DMS79 (cell line): ENCODE measurements around the gene SPAG6.
A peak's percentile ranks its signal among the peaks of the same experiment; 100 is the strongest.
"Not testable (repeated sequence)": the region's sequence is repeated elsewhere in the genome, so short reads cannot be mapped to it uniquely, and the experiment has no call there.

Experiments used
- DNase-seq: peaks from one replicate; lab custom pipeline; 2025; lab: John Stamatoyannopoulos, UW

SPAG6 gene

DNA sequence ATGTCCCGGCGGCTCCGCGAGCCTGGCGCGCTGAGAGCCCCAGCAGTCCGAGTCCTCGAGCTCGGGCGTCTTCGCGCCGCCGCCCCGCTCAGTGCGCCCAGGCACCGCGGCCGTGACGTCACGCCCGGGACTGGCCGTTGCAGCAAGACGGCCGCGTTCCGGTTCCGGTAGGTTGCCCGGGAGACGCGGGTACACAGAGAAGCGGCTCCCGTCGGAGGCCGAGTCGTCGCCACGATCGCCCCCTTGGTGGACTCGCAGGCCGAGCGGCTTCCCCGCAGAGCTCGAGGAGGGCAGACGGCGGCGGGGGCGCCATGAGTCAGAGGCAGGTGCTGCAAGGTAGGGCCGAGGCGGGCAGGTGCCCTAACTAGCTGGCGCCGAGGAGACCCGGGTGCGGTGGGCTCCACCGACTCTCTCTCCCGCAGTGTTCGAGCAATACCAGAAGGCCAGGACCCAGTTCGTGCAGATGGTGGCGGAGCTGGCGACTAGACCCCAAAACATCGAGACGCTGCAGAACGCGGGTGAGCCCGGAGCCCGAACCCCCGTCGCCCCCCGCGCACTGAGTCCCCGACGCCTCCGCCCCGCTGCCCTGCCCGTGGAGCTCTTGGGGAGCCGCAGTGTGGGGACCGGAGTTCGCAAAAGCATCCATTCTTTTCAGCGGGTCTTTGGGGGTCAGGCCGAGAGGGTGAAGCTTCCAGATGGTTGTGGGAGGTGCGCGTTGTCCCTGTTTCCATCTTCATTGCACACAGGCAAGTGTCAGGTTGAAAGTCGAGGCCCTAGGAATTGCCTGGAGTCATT, at the start of gene SPAG6:
Gene SPAG6 (plus strand): TSS at position 196 of the 795 bp plus-strand sequence. CDS start 116 bp downstream, at position 312.
- DNase-seq, result no peak

DNA sequence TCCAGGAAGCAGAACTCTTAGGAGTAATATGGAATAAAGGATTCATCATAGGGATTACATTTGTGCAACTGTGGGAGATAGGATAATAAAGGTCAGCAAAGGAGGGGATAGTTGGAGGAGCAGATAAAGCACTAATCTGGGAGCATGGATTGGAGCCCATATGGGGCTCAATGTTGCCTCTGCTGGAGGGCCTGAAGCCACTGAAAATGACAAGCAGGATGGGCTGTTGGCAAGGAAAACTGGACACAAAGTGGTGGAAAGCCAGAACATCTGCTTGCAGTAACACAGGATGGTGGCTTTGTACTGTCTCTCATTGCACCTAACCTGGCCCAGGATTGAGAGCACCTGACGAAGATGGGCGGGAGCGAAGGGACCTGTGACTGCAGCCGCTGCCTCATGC, 44.1 kb upstream of the SPAG6 start:
- no peak for DNase-seq

DNA sequence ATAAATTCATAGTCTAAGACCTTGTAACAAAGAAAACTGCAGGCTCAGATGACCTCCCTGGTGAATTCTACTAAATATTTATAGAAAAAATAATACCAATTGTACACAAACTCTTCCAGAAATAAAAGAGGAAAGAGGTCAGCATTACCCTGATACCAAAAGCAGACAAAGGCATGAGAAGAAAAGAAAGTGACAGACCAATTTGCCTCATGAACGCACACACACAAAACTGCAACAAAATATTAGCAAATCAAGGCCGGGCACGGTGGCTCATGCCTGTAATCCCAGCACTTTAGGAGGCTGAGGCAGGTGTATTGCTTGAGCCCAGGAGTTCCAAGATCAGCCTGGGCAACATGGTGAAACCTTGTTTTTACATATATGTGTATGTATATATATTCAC, 41.8 kb upstream of the SPAG6 start:
- DNase-seq, result no peak

DNA sequence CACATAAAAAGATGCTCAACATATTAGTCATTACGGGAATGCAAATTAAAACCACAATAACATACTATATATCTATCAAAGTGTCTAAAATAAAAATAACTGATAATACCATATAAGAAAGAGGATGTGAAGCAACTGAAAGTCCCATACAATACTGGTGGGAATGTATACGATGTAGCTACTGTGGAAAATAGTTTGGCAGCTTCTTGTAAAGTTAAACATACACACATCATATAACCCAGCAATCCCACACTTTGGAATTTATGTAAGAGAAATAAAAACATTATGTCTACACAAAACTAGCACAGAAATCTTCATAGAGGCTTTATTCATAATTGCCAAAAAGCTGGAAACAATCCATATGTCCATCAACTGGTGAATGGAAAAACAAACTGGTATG, 39.6 kb upstream of the SPAG6 start:
- no peak for DNase-seq

DNA sequence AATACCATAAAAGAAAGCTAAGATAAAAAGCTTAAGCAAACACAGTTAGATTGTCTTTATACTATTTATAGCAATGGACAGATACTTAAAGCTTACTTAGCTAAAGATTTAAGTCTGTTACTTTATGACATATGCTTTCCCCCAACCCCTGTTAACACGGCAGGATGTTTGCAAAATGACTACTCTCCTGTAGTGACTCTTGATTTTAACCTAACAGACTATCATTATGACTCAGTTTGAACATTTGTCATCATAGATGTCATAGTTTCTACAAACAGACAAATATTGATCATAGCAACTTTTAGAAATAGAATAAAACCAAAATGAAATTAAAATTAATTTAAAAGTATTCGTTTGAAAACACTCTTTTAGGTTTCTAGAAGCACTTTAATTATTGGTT, 36.9 kb upstream of the SPAG6 start:
- no peak for DNase-seq

DNA sequence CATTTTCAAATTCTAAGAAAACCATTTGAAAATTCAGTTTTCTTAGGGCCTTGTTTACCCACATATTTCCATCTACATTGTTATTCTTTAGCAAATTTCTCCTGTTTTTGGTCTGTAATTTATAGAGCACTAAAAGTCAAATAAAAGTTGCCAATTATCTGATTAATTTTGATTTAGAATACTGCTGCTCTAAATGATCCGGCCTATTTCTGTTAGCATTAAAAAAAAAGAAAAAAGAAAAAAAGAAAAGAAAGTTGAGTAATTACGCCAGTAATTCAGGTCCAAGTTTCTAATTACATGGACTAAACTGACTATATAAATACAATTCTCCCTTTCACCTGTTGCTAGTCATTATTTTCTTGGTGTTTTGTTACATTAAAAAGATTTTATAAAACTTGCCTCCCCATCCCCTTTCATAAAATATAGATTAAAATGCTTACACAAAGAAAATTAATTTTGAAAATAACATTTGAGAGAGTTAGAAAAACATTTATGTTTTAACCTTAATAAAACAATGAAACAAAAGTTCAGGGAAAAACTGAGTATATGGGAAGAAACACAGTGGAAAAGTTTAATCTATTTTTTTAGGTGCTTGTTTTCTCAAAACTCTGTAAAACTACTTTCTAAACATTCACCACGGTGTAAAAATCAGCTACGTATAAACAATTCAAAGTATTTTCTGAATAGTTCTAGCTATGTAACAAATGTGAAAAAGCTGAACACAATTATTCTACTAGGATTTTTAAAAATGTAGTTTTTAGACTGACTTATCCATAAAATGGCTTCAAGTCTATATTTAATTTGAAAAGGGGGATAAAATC, 35.9 kb upstream of the SPAG6 start:
- no peak for DNase-seq

DNA sequence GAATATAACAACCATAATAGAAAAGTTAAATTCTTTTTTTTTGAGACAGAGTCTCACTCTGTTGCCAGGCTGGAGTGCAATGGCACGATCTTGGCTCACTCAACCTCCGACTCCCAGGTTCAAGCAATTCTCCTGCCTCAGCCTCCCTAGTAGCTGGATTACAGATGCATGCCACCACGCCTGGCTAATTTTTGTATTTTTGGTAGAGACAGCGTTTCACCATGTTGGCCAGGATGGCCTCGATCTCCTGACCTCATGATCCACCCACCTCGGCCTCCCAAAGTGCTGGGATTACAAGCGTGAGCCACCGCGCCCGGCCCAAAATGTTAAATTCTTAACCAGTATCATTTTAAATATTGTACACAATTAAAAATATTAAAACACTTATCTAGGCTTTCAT, 35.3 kb upstream of the SPAG6 start:
- DNase-seq, result not testable (repeated sequence)

DNA sequence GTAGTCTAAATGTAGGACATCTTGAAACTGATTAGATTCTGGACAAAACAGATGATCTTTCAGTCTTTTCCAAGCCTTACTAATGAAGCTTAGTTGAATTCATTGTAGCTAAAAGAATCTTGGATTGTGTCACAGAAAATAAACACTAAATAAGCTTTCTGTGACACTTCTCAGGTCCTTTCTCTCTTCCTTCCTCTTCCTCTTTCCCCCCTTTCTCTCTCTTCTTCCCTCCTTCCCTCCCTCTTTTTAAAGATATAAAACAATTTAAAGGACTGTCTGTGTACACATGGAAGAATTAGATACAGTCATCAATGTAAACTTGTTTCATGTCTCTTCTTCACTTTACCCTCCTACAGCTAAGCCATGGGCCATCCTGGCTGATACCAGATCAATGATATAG, 34.4 kb upstream of the SPAG6 start:
- no peak for DNase-seq

DNA sequence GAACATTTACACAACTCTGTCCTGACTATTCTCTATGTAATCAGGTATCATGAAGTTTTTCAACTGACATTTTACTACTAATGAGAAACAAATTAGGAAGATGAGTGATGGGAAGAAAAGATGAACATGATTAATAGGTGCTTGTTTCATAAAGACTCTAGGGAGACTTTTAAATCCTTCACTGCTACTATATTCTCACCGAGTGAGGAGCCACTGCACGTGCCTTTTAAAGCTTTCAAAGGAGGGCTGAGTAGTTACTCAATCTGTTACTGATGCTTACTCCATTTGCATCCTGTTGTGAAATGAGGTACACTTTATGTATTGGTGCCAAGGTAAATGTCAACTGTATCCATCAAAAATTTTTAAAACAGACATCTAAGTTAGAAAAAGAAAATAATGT, 30.4 kb upstream of the SPAG6 start:
- DNase-seq, result no peak

DNA sequence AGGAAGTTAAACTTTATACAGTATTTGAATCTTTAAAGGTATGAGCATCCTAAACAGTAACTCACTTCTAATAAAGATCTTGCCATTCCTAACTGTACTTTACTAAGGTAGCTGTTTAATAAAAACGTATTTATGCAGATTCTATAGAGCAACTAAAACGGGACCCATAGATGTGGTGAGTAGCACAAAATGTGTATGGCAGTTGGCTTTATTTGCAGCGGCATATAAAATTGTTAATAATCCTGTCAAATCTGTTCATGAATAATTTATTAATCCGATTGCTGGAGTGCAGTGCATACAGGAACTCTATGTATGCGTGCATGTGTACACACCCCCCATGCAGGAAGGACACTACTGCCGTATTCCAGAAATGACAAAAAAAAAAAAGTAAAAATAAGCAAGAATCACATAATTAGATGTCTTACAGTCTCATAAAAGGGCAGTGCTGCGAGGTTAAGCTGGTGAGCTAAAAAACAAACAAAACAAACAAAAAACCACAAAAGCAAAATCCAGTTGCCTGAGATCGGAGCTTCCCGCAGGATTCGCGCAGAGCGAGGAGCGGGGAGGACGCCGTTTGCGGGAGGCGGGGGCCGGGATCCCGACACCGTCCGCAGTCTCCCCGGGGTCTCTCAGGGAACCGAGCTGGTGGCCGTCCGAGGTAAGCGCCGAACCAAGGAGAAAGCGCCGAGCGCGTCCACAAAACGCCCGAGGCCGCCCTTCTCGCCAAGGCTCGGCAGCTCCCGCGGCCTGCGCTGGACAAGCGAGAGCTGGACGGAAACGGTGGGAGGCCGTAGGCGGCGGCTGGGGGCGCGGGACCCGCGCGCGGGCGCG, 29.6 kb upstream of the SPAG6 start:
- DNase-seq, result no peak

DNA sequence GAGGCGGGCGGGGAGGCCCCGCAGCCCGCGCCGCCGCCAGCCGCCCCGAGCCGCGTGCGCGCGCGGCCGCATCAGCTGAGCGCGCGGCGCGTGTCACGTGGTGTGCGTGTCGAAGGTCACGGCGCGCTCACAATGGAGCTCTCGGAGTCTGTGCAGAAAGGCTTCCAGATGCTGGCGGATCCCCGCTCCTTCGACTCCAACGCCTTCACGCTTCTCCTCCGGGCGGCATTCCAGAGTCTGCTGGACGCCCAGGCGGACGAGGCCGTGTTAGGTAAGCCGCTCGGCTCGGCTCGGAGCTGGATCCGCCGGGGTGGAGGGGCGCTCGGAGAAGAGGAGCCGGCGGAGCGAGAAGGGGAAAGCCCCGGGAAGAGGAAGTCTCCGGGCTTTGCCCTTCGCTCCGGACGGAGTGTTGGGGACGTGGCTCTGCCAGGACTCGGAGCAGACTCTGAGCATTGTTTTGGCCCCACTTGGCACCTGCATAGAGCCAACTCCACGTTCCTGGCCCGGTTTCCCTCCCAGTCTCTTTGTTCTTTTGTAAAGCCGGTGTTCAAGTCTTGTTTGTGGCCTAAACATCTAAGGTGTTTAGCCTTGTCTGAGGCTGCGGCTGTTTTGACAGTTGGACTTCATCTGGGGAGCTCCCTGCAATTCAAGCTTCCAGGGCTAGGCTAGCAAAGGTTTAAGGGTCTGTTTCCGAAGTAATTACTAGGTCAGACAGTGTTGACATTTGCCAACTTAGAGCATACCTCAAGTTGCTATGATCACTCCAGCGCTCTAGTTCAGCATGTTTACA, 28.8 kb upstream of the SPAG6 start, which contains the start of gene COMMD3:
Gene COMMD3 (plus strand): TSS at position 103 of the 790 bp plus-strand sequence. CDS start 30 bp downstream, at position 133.
- peak; percentile 28 for DNase-seq

DNA sequence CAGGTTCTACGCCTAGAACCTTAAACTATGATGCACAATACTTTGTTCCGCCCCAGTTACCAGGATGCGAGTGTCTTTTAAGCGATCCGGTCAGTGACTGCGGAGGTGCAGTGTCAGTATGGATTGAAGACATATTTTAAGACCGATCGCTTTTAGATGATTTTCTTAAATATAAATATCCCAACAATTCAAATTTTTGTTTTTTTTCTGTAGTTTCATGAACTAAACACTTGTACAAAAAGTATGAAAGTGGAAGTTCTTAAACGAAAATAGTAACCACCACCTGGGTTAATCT, 28.3 kb upstream of the SPAG6 start:
- no peak for DNase-seq

DNA sequence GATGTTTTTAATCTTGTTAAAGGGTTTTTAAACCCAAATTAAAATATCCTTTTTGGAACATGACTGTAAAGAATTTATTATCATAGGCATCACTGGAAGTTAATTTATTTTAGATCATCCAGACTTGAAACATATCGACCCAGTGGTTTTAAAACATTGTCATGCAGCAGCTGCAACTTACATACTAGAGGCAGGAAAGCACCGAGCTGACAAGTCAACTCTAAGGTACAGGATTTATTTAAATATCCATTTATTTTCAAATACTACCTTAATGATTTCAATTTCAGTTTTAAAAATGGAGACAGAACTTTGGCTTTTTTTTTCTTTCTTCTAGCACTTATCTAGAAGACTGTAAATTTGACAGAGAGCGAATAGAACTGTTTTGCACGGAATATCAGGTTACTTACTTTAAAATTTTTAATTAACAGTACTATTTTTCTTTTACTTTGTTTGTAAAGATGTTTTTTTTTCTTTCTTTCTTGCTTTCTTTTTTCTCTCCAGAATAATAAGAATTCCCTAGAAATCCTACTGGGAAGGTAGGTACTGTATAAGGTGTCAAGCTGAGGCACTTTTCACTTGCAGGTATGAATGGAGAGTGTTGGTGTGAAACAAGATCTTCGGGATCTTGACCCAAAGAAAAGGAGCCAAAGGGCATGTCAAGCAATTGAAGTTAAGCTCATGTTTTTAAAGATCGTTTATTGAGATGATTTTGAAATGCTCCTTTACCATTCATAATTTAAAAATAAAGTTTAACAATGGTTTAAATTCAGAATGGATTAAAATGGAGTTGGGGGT, 27.3 kb upstream of the SPAG6 start:
- DNase-seq, result no peak

DNA sequence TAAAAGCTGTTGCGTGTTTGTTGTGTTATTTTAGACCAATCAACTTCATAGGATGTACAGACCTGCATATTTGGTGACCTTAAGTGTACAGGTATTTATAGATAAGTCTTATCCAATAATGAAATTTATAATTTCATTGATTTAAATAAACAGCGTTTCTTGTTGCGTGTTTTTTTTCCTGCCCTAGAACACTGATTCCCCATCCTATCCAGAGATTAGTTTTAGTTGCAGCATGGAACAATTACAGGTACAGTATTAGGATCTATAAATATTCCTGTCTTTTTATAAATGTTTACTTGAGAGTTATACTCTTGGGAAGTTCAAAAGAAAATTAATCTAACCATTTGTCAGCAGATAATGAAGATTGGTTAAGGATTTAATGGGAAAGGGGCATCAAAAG, 26.5 kb upstream of the SPAG6 start:
- DNase-seq, result no peak

DNA sequence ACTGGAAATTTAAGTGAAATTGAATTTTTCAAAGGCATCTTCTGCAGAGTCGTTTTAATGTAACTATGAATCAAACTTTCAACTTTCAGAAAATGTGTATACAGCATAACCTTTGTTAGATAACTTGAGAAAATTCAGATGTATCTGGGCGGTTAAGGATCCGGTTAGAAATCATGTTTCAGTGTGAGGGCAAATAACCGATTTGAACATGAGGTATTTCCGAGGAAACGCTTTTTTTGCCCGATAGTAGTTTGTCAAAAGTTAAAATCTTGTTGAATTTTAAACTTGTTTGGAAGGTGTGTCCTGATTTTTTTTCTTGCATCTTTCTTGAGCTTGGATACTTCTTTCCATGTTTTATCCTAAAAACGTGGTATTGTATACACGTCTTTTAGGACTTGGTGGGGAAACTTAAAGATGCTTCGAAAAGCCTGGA, 25.7 kb upstream of the SPAG6 start:
- DNase-seq, result no peak

DNA sequence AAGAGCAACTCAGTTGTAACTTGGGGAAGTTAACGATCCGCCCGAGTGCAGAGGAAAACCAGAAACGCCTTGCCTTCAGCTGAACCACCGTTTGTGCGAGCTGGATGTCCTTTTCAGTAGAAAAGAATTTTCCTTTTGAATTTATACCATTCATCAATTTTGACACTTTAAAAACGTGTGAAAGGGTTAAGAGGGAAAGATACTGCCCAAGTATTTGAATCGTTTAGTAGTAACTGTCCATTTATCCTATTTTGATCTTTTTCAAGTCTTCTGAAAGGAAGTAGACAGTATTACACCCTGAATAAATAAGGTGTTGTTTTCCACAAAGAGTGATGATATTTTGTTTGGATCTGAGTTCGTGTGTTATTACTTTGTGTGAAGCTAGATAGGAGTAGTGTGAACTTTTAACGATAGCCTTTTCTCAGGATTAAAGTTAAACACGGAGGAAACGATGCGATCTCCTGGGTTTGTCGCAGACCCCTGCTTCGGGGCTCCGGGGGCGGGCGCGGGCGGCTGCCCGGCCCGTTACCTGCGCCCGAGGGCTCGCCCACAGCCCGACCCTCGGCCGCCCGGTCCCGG, 25.2 kb upstream of the SPAG6 start:
- DNase-seq, result no peak

DNA sequence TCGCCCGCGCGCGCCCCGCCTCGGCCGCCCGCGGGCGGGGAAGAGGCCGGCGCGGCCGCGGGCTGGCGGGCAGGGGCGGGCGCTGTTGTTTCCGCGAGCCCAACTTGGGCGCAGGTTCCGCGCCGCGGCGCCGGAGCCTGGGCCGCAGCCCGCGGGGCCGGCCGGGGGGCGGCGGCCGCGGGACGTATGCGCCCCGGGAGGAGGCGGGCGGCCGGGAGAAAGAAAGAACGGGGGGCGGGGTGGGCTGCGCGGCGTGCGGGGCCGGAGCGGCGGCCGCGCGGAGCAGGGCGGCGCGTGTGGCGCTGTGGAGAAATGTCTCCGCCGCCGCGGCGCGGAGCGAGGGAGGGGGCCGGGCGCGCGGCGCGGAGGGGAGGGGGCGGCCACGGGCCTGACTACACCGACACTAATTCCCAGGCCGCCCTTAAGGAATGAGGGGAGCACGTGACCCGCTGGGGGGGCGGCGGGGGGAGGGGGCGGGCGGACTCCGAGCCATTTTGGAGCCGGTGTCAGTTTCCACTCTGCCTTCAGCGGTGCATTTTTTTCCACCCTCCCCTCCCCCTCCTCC, 24.6 kb upstream of the SPAG6 start, which contains the start of gene BMI1:
Gene BMI1 (plus strand): TSS at position 509 of the 565 bp plus-strand sequence. CDS start 5,351 bp downstream, outside the sequence.
- DNase-seq, result peak; percentile 39

DNA sequence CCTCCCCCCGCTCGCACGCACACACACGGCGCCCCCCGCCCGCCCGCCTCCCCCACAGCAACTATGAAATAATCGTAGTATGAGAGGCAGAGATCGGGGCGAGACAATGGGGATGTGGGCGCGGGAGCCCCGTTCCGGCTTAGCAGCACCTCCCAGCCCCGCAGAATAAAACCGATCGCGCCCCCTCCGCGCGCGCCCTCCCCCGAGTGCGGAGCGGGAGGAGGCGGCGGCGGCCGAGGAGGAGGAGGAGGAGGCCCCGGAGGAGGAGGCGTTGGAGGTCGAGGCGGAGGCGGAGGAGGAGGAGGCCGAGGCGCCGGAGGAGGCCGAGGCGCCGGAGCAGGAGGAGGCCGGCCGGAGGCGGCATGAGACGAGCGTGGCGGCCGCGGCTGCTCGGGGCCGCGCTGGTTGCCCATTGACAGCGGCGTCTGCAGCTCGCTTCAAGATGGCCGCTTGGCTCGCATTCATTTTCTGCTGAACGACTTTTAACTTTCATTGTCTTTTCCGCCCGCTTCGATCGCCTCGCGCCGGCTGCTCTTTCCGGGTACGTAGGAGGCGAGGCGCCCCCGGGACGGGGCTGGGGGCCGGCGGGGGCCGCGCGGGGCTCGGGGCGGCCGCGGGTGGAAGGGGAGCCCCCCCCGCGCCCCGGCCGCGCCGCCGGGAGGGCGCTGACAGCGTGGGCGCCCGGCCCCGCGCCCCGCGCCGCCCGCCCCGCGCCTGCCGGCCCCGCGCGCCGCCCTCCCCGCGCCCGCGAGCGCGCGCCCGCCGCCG, 24.0 kb upstream of the SPAG6 start:
- DNase-seq, result peak; percentile 18
